Glomerular visceral epithelial cell (primary cell): ENCODE data around the gene TTLL8.

ENCODE experiments used
- DNase-seq: peaks from one replicate; pipeline ENCODE4 v3.0.0-alpha.2; 2016; ENCODE audit errors: extremely low spot score

The TTLL8 gene

GRCh38 chr22:50061824-50062355 is 3.8 kb upstream of the TTLL8 start:
- no peak for DNase-seq

GRCh38 chr22:50061141-50061823 is 3.2 kb upstream of the TTLL8 start:
- no peak for DNase-seq

- no peak for DNase-seq
Measured at GRCh38 chr22:50060441-50061140, 2.5 kb upstream of the TTLL8 start.

DNA sequence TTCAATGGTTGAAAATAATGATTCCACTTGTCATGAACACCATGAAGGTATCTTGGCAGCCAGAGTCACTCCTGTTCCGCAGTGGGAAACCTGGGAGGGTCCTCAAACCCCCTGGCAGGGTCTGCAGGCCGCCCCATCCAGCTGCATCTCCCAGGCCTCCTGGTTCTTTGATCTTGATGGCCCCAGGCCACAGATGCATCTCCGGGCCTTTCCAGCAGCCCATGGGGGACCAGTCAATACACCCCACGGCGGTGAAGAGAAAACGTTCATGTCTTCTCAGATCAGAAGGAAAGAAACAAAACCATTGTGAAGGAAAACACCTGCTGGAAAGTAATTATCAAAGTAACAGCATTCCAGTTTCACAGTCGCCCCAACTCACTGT is 1.8 kb upstream of the TTLL8 start:
- DNase-seq, result no peak

GRCh38 chr22:50058906-50059880 is 1.1 kb upstream of the TTLL8 start:
- DNase-seq, result no peak

DNA sequence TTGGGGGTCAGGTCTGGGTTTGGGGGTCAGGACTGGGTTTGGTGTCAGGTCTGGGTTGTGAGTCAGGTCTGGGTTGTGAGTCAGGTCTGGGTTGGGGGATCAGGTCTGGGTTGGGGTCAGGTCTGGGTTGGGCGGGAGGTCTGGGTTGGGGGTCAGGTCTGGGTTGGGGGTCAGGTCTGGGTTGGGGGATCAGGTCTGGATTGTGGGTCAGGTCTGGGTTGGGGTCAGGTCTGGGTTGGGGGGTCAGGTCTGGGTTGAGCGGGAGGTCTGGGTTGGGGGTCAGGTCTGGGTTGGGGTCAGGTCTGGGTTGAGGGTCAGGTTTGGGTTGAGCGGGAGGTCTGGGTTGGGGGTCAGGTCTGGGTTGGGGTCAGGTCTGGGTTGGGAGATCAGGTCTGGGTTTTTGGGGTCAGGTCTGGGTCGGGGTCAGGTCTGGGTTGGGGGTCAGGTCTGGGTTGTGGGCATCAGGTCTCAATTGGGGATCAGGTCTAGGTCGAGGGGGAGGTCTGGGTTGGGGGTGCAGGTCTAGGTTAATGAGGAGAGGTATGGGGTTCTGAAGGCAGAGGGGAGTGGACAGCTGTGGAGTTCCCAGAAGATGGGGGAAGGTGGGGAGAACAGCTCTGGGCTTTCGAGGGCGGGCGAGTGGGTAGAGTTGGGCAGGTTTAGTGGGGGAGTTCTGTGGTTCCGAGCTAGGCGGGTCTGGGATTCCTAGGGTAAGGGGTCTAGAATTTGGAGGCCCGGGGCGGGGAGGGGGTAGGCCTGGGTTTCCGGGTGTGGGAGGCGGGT is 629 bp downstream of the TTLL8 start:
- DNase-seq, result no peak

- no peak for DNase-seq
Measured at GRCh38 chr22:50056214-50056972, 1.7 kb downstream of the TTLL8 start.

- no peak for DNase-seq
Measured at GRCh38 chr22:50053861-50054260, 4.2 kb downstream of the TTLL8 start.

GRCh38 chr22:50051930-50052329 is 6.2 kb downstream of the TTLL8 start:
- DNase-seq, result no peak

DNA sequence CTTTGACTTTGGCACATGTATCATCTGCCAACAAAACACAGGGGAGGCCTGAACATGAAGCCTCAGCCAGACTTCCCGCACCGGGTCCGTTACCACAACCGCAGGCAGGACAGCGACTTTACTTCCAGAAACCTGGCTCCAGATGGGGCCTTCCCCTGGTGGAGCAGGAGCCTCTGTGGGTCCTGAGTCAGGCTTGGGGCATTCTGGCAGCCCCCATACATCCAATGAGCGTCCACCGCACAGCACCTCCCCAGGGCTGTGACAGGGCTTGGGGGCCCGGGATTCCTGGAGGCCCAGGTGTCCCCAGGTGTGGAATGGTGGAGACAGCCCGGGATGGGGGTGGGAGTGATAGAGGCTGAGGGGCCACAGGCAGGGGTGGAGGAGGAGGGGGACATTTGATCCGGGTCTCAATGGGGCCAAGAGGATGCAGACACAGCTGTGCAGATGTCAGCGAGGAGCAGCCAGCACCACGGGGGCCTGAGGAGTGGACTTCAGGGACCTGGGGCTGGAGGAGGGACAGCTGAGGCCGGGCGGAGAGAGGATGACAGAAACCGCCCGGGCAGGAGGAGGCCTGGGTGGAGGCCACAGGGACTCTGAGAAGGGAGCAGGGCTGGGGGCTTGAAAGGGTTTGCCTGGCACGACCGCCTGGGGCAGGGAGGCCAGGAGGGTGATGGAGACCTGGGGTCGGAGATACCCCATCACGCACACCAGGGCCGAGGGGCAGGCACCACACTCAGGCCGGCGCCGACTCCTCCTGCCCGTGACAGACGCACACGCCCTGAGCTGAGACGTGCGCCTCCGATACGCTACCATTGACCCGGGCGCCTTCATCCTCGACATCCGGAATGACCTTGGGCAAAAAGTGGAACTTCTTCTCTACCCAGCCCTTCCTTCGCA is 8.6 kb downstream of the TTLL8 start:
- DNase-seq, result no peak

GRCh38 chr22:50048836-50049235 is 9.3 kb downstream of the TTLL8 start:
- no peak for DNase-seq

GRCh38 chr22:50048061-50048765 is 9.9 kb downstream of the TTLL8 start:
- no peak for DNase-seq

GRCh38 chr22:50047346-50047745 is 10.8 kb downstream of the TTLL8 start:
- DNase-seq, result no peak

- DNase-seq, result no peak
Measured at GRCh38 chr22:50046481-50047245, 11.4 kb downstream of the TTLL8 start.

- DNase-seq, result no peak
Measured at GRCh38 chr22:50046019-50046415, 12.1 kb downstream of the TTLL8 start.

GRCh38 chr22:50045211-50046018 is 12.7 kb downstream of the TTLL8 start:
- no peak for DNase-seq

DNA sequence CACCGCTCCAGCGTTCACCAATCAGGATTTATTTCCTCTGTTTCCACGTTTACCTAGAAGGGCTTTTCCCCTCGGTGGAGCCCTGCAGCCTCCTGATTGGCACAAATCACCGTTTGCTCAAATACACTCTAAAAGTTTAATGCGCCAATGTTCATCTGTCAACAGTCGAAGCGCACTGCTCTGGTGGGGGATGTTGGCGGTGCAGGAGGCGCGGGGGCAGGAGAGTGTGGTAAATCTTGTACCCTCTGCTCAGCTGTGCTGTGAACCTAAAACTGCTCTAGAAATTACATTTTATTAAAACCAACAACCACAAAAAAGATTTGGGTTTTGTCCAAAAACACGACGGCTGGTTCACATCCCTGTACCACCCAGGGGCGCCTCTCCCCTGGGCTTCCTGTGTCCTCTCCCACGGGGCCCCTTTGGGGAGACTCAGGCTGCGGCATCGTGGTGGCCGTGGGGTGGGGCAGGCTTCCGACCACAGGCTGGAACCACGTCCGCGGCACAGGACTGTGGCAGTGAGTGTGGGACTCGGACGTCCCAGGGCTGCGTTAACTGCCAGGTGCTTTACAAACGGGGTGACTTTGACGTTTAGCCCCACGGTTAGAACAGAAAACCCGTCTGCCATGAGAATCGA is 13.5 kb downstream of the TTLL8 start:
- no peak for DNase-seq
